ENCODE results near the gene WDSUB1.

DNA sequence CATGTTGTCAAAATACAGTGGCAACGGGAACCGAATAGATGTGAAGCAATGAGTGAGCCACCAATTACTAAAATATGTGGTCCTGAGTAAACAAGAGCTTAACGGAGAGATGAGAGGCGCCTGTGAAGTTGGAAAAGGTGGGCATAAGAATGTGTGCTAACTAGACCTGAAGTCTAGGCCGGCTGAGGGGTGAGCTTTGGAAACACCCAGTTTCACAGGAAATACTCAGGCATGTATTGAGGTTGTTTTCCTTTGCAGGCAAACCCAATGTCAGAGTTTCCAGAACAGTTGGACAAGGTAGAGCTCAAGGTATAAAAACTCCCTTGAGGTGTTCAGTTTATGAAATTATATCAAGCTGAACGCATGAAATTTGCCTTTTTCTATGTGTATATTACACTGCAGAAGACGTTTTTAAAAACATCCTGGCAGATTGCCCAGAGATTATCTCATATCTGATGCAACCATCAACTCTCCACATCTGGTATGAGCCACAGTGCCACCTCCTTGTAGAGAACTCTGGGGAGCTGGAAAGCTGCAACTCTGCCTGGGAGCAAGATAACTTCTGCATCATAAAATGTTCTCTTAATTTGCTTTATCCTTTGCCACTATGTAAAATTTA is 3.9 kb upstream of the WDSUB1 start:
- peak; percentile 99 for TF ChIP-seq GATA3 (IDR thresholded peaks at IDR 0.05; ENCODE audit: low read depth, low read length)
- peak; percentile 98 for TF ChIP-seq GATA2 (IDR thresholded peaks at IDR 0.05; ENCODE audit: low read depth, low read length)
